H1 (cell line): Measurements from ENCODE around the gene EYA2. TPM values are rescaled to one million over a fixed set of nuclear protein-coding genes. Genes with fewer than 3 reads are reported as not detected.

Experiments
- CTCF ChIA-PET: fragments of 300-600 bp; sonication (Branson Sonifier 250); formaldehyde crosslinking; loops from one replicate; lab custom pipeline; 2021; ENCODE audit not compliant: partially characterized antibody; lab: Charles Lee
- POLR2A ChIA-PET: fragments of 300-600 bp; sonication (Branson Sonifier 250); formaldehyde crosslinking; loops from one replicate; lab custom pipeline; 2021; ENCODE audit warnings: inconsistent platforms; ENCODE audit not compliant: partially characterized antibody; lab: Charles Lee
- DNase-seq, 2 experiments: peaks; one replicate each; pipeline versions ENCODE4 v3.0.0 to v3.0.0-alpha.2; 2010 to 2022; ENCODE audit warnings: low spot score in 2 of 2, low read depth in 1 of 2, mixed read lengths in 1 of 2
- FAIRE-seq: peaks from 2 replicates; lab custom pipeline; 2011; peaks lifted over from hg19 to GRCh38; lab: Jason Lieb, UNC
- H2AFZ ChIP-seq: 2 replicates; pipeline ENCODE4 v1.8.1; 2012; ENCODE audit warnings: low read length, inconsistent platforms
- H2AK5ac ChIP-seq: 2 replicates; pipeline ENCODE4 v1.6.1; 2013; ENCODE audit warnings: low read depth, low read length
- H2BK120ac ChIP-seq: replicated peaks from 2 replicates; pipeline ENCODE3; 2013; ENCODE audit warnings: low read depth, low read length, inconsistent platforms
- H2BK12ac ChIP-seq: 2 replicates; pipeline ENCODE4 v1.6.1; 2013; ENCODE audit warnings: low read depth, low read length
- H2BK15ac ChIP-seq: 2 replicates; pipeline ENCODE4 v1.6.1; 2013; ENCODE audit warnings: low read length
- H2BK20ac ChIP-seq: 2 replicates; pipeline ENCODE4 v1.6.1; 2013; ENCODE audit warnings: low read length
- H2BK5ac ChIP-seq: 2 replicates; pipeline ENCODE4 v1.6.1; 2013; ENCODE audit warnings: low read depth, low read length
- H3K14ac ChIP-seq: 2 replicates; pipeline ENCODE4 v1.6.1; 2013; ENCODE audit warnings: inconsistent platforms; ENCODE audit not compliant: insufficient read length
- H3K18ac ChIP-seq: 2 replicates; pipeline ENCODE4 v1.6.1; 2013; ENCODE audit warnings: low read length; ENCODE audit errors: extremely low read depth
- H3K23ac ChIP-seq: 2 replicates; pipeline ENCODE4 v1.6.1; 2013; ENCODE audit warnings: inconsistent platforms; ENCODE audit not compliant: insufficient read length
- H3K23me2 ChIP-seq: 2 replicates; pipeline ENCODE4 v1.6.1; 2013; ENCODE audit warnings: low read depth, low read length
- H3K27ac ChIP-seq: 2 replicates; pipeline ENCODE4 v1.6.1; 2011; ENCODE audit warnings: low read depth, low read length, inconsistent platforms
- H3K27me3 ChIP-seq, 4 experiments: replicated peaks in 1 of 4; 1 replicate in 1 of 4; 2 replicates in 3 of 4; pipeline versions ENCODE4 v1.6.1 to v1.8.1; 2011 to 2013; ENCODE audit warnings: low read length in 3 of 4, mild to moderate bottlenecking in 3 of 4, inconsistent platforms in 2 of 4, mixed read lengths in 2 of 4, moderate library complexity in 1 of 4; ENCODE audit not compliant: control insufficient read depth in 3 of 4, insufficient read depth in 3 of 4; ENCODE audit errors: extremely low read depth in 1 of 4
- H3K36me3 ChIP-seq, 4 experiments: 2 replicates each; pipeline versions ENCODE4 v1.6.1 to v1.8.1; 2011 to 2013; ENCODE audit warnings: mild to moderate bottlenecking in 4 of 4, low read length in 3 of 4, moderate library complexity in 2 of 4, control low read depth in 1 of 4, inconsistent platforms in 1 of 4; ENCODE audit not compliant: insufficient read depth in 4 of 4, control insufficient read depth in 2 of 4
- H3K4ac ChIP-seq: replicated peaks from 2 replicates; pipeline ENCODE3; 2013; ENCODE audit warnings: low read length, low read depth, mixed read lengths, inconsistent platforms; ENCODE audit not compliant: insufficient read length
- H3K4me1 ChIP-seq, 4 experiments: replicated peaks in 1 of 4; 1 replicate in 1 of 4; 2 replicates in 3 of 4; pipeline versions ENCODE4 v1.6.1 to v1.8.1; 2011 to 2013; ENCODE audit warnings: low read length in 3 of 4, inconsistent platforms in 2 of 4, mixed read lengths in 1 of 4; ENCODE audit not compliant: insufficient read depth in 4 of 4, control insufficient read depth in 3 of 4
- H3K4me2 ChIP-seq, 2 experiments: 2 replicates each; pipeline versions ENCODE4 v1.6.1 to v1.8.1; 2011 to 2013; ENCODE audit warnings: low read depth in 2 of 2, low read length in 2 of 2, control low read depth in 1 of 2, inconsistent platforms in 1 of 2, mild to moderate bottlenecking in 1 of 2; ENCODE audit not compliant: insufficient read depth in 1 of 2
- H3K4me3 ChIP-seq, 4 experiments: fragments of 200-600, 300-600 bp in 1 of 4; sonication (generic), shearing (Covaris generic), sonication (Bioruptor Twin) in 1 of 4; 2 replicates each; pipeline versions ENCODE4 v1.5.1 to v1.8.1; 2011 to 2016; ENCODE audit warnings: low read length in 4 of 4, low read depth in 3 of 4, control low read depth in 2 of 4, inconsistent platforms in 2 of 4, mild to moderate bottlenecking in 2 of 4, mixed read lengths in 1 of 4, moderate library complexity in 1 of 4; ENCODE audit not compliant: insufficient read depth in 2 of 4; ENCODE audit errors: extremely low read depth in 1 of 4
- H3K56ac ChIP-seq: replicated peaks from 2 replicates; pipeline ENCODE3; 2013; ENCODE audit warnings: low read depth, mild to moderate bottlenecking, mixed read lengths, low read length, inconsistent platforms; ENCODE audit not compliant: insufficient read length
- H3K79me1 ChIP-seq: 2 replicates; pipeline ENCODE4 v1.6.1; 2013; ENCODE audit warnings: low read depth, low read length, control low read depth
- H3K79me2 ChIP-seq, 2 experiments: 2 replicates each; pipeline versions ENCODE4 v1.6.1 to v1.8.1; 2012 to 2013; ENCODE audit warnings: low read length in 2 of 2, mild to moderate bottlenecking in 2 of 2, inconsistent platforms in 1 of 2; ENCODE audit not compliant: insufficient read depth in 2 of 2, control insufficient read depth in 1 of 2
- H3K9ac ChIP-seq, 4 experiments: replicated peaks in 1 of 4; 1 replicate in 1 of 4; 2 replicates in 3 of 4; pipeline versions ENCODE4 v1.6.1 to v1.8.1; 2011 to 2013; ENCODE audit warnings: low read depth in 3 of 4, low read length in 3 of 4, control low read depth in 2 of 4, mild to moderate bottlenecking in 2 of 4, moderate library complexity in 2 of 4, inconsistent platforms in 1 of 4; ENCODE audit errors: extremely low read depth in 1 of 4
- H3K9me3 ChIP-seq, 2 experiments: 2 replicates each; pipeline versions ENCODE4 v1.6.1 to v1.8.1; 2012 to 2013; ENCODE audit warnings: mild to moderate bottlenecking in 2 of 2, moderate library complexity in 2 of 2, control low read depth in 1 of 2, inconsistent platforms in 1 of 2, low read depth in 1 of 2, low read length in 1 of 2, mixed read lengths in 1 of 2; ENCODE audit not compliant: insufficient read depth in 2 of 2
- H4K20me1 ChIP-seq, 2 experiments: replicated peaks in 1 of 2; 2 replicates each; pipeline versions ENCODE3 to v1.8.1; 2011 to 2013; ENCODE audit warnings: inconsistent platforms in 2 of 2, low read length in 2 of 2, mild to moderate bottlenecking in 1 of 2; ENCODE audit not compliant: insufficient read depth in 2 of 2, control insufficient read depth in 1 of 2
- H4K5ac ChIP-seq: 2 replicates; pipeline ENCODE4 v1.6.1; 2013; ENCODE audit warnings: low read length, low read depth, mixed read lengths, inconsistent platforms; ENCODE audit not compliant: insufficient read length
- H4K8ac ChIP-seq: 2 replicates; pipeline ENCODE4 v1.8.0; 2013; ENCODE audit warnings: mild to moderate bottlenecking, moderate library complexity, low read length, inconsistent platforms; ENCODE audit not compliant: insufficient read depth; ENCODE audit errors: extremely low read depth
- H4K91ac ChIP-seq: replicated peaks from 2 replicates; pipeline ENCODE3; 2013; ENCODE audit warnings: low read length, mixed read lengths, inconsistent platforms; ENCODE audit not compliant: insufficient read length
- BRCA1 ChIP-seq: IDR thresholded peaks from 2 replicates; pipeline ENCODE4 v1.6.1; 2012; ENCODE audit warnings: low read depth, low read length, improper control_type of control experiment
- CEBPB ChIP-seq: IDR thresholded peaks from 2 replicates; pipeline ENCODE4 v1.6.1; 2012; ENCODE audit warnings: low read depth, low read length
- GABPA ChIP-seq: IDR thresholded peaks from 2 replicates; pipeline ENCODE4 v1.6.1; 2011; ENCODE audit warnings: mild to moderate bottlenecking, low read length, moderate library complexity, borderline replicate concordance; ENCODE audit not compliant: insufficient read depth
- HDAC6 ChIP-seq: IDR thresholded peaks from one replicate; pipeline ENCODE4 v1.7.1; 2012; ENCODE audit warnings: low read depth, mild to moderate bottlenecking, inconsistent platforms, low read length, moderate library complexity
- POU5F1 ChIP-seq: IDR thresholded peaks from 2 replicates; pipeline ENCODE4 v1.6.1; 2011; ENCODE audit warnings: low read depth, mild to moderate bottlenecking, low read length, moderate library complexity
- RBBP5 ChIP-seq: IDR thresholded peaks from 2 replicates; pipeline ENCODE4 v1.7.1; 2012; ENCODE audit warnings: low read depth, mild to moderate bottlenecking, inconsistent platforms, low read length, moderate library complexity, borderline replicate concordance
- RXRA ChIP-seq: IDR thresholded peaks from 2 replicates; pipeline ENCODE4 v1.6.1; 2011; ENCODE audit warnings: low read depth, mild to moderate bottlenecking, low read length, moderate library complexity; ENCODE audit not compliant: insufficient read depth
- SUZ12 ChIP-seq: fragments of 200-600 bp; sonication (generic); IDR thresholded peaks from 2 replicates; pipeline ENCODE4 v1.6.1; 2012; ENCODE audit warnings: mild to moderate bottlenecking, inconsistent platforms, low read length, moderate library complexity, mixed read lengths
- WGBS, 2 experiments: shearing (Covaris generic) in 1 of 2; methylation state at CpG; one replicate each; pipeline versions ENCODE4 v1.1.6 to v1.1.7; 2013 to 2015; ENCODE audit warnings: low lambda C conversion rate in 2 of 2, mixed read lengths in 2 of 2, inconsistent platforms in 1 of 2, low coverage in 1 of 2, missing lambda C conversion rate in 1 of 2; ENCODE audit not compliant: insufficient replicate concordance in 2 of 2, insufficient coverage in 1 of 2, insufficient read length in 1 of 2; ENCODE audit errors: extremely low coverage in 1 of 2, missing lambda C conversion rate in 1 of 2; 5-methylcytosine and 5-hydroxymethylcytosine counted together
- polyA plus RNA-seq, 7 experiments: library from polyadenylated mRNA; depleted of rRNA in 3 of 7; stranded (reverse) in 5 of 7; unstranded in 2 of 7; fragments of >200 nt in 5 of 7; fragments of 200-250 nt in 2 of 7; gene quantifications; 1 replicate in 5 of 7; 2 replicates in 1 of 7; 4 replicates in 1 of 7; pipeline versions ENCODE4 v1.2.1 to v1.2.3, GENCODE V29; 2011 to 2013; ENCODE audit warnings: missing spikeins in 2 of 7, mixed read lengths in 2 of 7
- total RNA-seq: library from RNA; stranded (reverse); fragmentation: NEBNext Ultra II Directional; extraction: Animal tissue kit (Norgen Biotek cat#: 25700); gene quantifications from 2 replicates; pipeline ENCODE4 v1.2.1, GENCODE V29; 2021

The EYA2 gene
- total and polyA plus RNA-seq, 2 of the 8 experiments (the other 6 are each of a cell fraction or from before 2014, with no cell fraction given) = 1.6 to 1.7 TPM

DNA sequence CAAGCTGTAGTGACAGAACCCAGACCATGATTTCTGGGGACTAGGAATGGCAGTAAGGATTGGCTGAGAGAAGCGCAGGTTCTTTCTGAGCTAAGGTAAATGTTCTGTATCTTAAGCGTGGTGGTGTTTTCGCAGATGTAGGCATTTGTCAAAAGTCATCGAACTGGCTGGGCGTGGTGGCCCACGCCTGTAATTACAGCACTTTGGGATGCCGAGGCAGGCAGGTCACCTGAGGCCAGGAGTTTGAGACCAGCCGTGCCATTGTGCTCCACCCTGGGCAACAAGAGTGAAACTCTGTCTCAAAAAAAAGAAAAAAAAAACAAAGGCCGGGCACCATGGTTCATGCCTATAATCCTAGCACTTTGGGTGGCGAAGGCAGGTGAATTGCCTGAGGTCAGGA is 40.7 kb upstream of the EYA2 start:
- no peak overlapping the region for H3K14ac ChIP-seq
- no peak overlapping the region for H2BK12ac ChIP-seq
- H3K4me2 ChIP-seq = no peak overlapping the region
- H4K8ac ChIP-seq = no peak overlapping the region
- H4K91ac ChIP-seq = no peak overlapping the region
- no peak for FAIRE-seq
- H3K9ac ChIP-seq = no peak overlapping the region
- TF ChIP-seq SUZ12 = no peak
- no peak for TF ChIP-seq RXRA
- no peak for TF ChIP-seq HDAC6
- no peak for TF ChIP-seq BRCA1
- TF ChIP-seq CEBPB = no peak
- no peak for TF ChIP-seq POU5F1
- no peak for TF ChIP-seq GABPA
- TF ChIP-seq RBBP5 = no peak
- WGBS, 2 experiments = 91% methylated on average over 10 of the region's 10 CpGs; no CpG with 5 or more reads in 1 of the 2 experiments
- no peak for DNase-seq
- H3K4ac ChIP-seq = no peak overlapping the region
- H4K20me1 ChIP-seq = no peaks in the 10 kb centered on the region
- H2AK5ac ChIP-seq = no peak overlapping the region
- H3K23ac ChIP-seq = no peak overlapping the region
- H3K27ac ChIP-seq = no peak overlapping the region
- no peaks in the 10 kb centered on the region for H3K4me1 ChIP-seq
- no peak overlapping the region for H2AFZ ChIP-seq
- no peaks in the 10 kb centered on the region for H3K36me3 ChIP-seq
- no peak overlapping the region for H2BK120ac ChIP-seq
- no peak overlapping the region for H3K4me3 ChIP-seq
- no peak overlapping the region for H2BK5ac ChIP-seq
- ChIA-PET CTCF (no interaction called here), POLR2A (no interaction called here)
- no peaks in the 10 kb centered on the region for H3K9me3 ChIP-seq
- H3K79me2 ChIP-seq = no peaks in the 10 kb centered on the region
- H2BK15ac ChIP-seq = no peak overlapping the region
- H2BK20ac ChIP-seq = no peak overlapping the region
- no peak overlapping the region for H3K18ac ChIP-seq
- no peak overlapping the region for H4K5ac ChIP-seq
- no peaks in the 10 kb centered on the region for H3K27me3 ChIP-seq
- no peaks in the 10 kb centered on the region for H3K23me2 ChIP-seq
- H3K79me1 ChIP-seq = no peaks in the 10 kb centered on the region
- H3K56ac ChIP-seq = no peak overlapping the region
